Measurements from ENCODE around the gene DNAH3. TPM values are rescaled to one million over a fixed set of nuclear protein-coding genes. Genes with fewer than 3 reads are reported as not detected.

DNAH3 gene
- total and polyA plus RNA-seq, 2 of the 13 experiments (the other 11 are each of a cell fraction or from before 2014, with no cell fraction given), result 0.07 to 0.08 TPM

- TF ChIP-seq, protein P1, sequence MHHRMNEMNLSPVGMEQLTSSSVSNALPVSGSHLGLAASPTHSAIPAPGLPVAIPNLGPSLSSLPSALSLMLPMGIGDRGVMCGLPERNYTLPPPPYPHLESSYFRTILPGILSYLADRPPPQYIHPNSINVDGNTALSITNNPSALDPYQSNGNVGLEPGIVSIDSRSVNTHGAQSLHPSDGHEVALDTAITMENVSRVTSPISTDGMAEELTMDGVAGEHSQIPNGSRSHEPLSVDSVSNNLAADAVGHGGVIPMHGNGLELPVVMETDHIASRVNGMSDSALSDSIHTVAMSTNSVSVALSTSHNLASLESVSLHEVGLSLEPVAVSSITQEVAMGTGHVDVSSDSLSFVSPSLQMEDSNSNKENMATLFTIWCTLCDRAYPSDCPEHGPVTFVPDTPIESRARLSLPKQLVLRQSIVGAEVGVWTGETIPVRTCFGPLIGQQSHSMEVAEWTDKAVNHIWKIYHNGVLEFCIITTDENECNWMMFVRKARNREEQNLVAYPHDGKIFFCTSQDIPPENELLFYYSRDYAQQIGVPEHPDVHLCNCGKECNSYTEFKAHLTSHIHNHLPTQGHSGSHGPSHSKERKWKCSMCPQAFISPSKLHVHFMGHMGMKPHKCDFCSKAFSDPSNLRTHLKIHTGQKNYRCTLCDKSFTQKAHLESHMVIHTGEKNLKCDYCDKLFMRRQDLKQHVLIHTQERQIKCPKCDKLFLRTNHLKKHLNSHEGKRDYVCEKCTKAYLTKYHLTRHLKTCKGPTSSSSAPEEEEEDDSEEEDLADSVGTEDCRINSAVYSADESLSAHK (CRISPR knock-in tag; IDR thresholded peaks at IDR 0.05; ENCODE audit: borderline replicate concordance), result 0 out of 2 replicates have a peak, but pooled peaks have one; percentile 13
- no peak for TF ChIP-seq SIX4 (CRISPR knock-in tag; IDR thresholded peaks at IDR 0.05)
- TF ChIP-seq IRX3 (CRISPR knock-in tag; IDR thresholded peaks at IDR 0.05; ENCODE audit: borderline replicate concordance, low read depth), result no peak
- TF ChIP-seq ZBTB14 (CRISPR knock-in tag; IDR thresholded peaks at IDR 0.05), result no peak
- no peak for TF ChIP-seq ZEB1 (IDR thresholded peaks at IDR 0.05; ENCODE audit: insufficient replicate concordance, low read depth)
- peak; percentile 84 for TF ChIP-seq HMGXB3 (CRISPR knock-in tag; IDR thresholded peaks at IDR 0.05; ENCODE audit: borderline replicate concordance)
- no peak for TF ChIP-seq ZNF124 (CRISPR knock-in tag; IDR thresholded peaks at IDR 0.05)
- TF ChIP-seq NFYC (CRISPR knock-in tag; IDR thresholded peaks at IDR 0.05), result 0 out of 2 replicates have a peak, but pooled peaks have one; percentile 46
- no peak for TF ChIP-seq MXD3 (CRISPR knock-in tag; IDR thresholded peaks at IDR 0.05)
- no peak for TF ChIP-seq CAMTA2 (CRISPR knock-in tag; IDR thresholded peaks at IDR 0.05; ENCODE audit: borderline replicate concordance)
- TF ChIP-seq ZNF878 (CRISPR knock-in tag; IDR thresholded peaks at IDR 0.05), result 0 out of 2 replicates have a peak, but pooled peaks have one; percentile 8
- TF ChIP-seq AKAP8 (CRISPR knock-in tag; IDR thresholded peaks at IDR 0.05), result 0 out of 2 replicates have a peak, but pooled peaks have one; percentile 16
- TF ChIP-seq ZNF253 (CRISPR knock-in tag; IDR thresholded peaks at IDR 0.05; ENCODE audit: borderline replicate concordance), result 0 out of 2 replicates have a peak, but pooled peaks have one; percentile 29
- TF ChIP-seq SOX5 (CRISPR knock-in tag; IDR thresholded peaks at IDR 0.05; ENCODE audit: borderline replicate concordance), result 0 out of 2 replicates have a peak, but pooled peaks have one; percentile 34
- TF ChIP-seq BCL6 (CRISPR knock-in tag; IDR thresholded peaks at IDR 0.05), result peak; percentile 24; the same call in 1 of the 2 replicates
- peak; percentile 27; the same call in 1 of the 2 replicates for TF ChIP-seq FOXA3 (CRISPR knock-in tag; IDR thresholded peaks at IDR 0.05)
- peak; percentile 78 for TF ChIP-seq PRPF4 (IDR thresholded peaks at IDR 0.05; ENCODE audit: low read depth, low read length, poor library complexity, severe bottlenecking)
- peak; percentile 26; the same call in 1 of the 2 replicates for TF ChIP-seq CEBPG (CRISPR knock-in tag; IDR thresholded peaks at IDR 0.05)
- TF ChIP-seq, protein P2, sequence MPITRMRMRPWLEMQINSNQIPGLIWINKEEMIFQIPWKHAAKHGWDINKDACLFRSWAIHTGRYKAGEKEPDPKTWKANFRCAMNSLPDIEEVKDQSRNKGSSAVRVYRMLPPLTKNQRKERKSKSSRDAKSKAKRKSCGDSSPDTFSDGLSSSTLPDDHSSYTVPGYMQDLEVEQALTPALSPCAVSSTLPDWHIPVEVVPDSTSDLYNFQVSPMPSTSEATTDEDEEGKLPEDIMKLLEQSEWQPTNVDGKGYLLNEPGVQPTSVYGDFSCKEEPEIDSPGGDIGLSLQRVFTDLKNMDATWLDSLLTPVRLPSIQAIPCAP (CRISPR knock-in tag; IDR thresholded peaks at IDR 0.05; ENCODE audit: low read depth), result 0 out of 2 replicates have a peak, but pooled peaks have one; percentile 56
- TF ChIP-seq IKZF4 (CRISPR knock-in tag; IDR thresholded peaks at IDR 0.05; ENCODE audit: borderline replicate concordance, low read depth, not compliant biosample characterization), result no peak
Observed at GRCh38 chr16:20901436-20902112, 249.1 kb downstream of the DNAH3 start (continued).

Data from HepG2 (cell line).